Neural progenitor cell (in vitro differentiated cells): ENCODE results near the gene PLA2G4D.

ENCODE experiments used
- CTCF ChIP-seq: fragments of 200-600 bp; sonication (generic); IDR thresholded peaks from 2 replicates; pipeline ENCODE4 v1.5.1; 2017; ENCODE audit warnings: antibody characterized with exemption, mild to moderate bottlenecking
- EZH2 ChIP-seq: fragments of 200-600 bp; sonication (generic); IDR thresholded peaks from 2 replicates; pipeline ENCODE4 v1.6.1; 2017; ENCODE audit warnings: antibody characterized with exemption, mild to moderate bottlenecking, moderate library complexity
- EZH2phosphoT487 ChIP-seq: fragments of 200-600 bp; sonication (generic); IDR thresholded peaks from 2 replicates; pipeline ENCODE4 v1.6.1; 2017; ENCODE audit warnings: antibody characterized with exemption

GRCh38 chr15:42058791-42059190 lies 35.6 kb downstream of the PLA2G4D start:
- TF ChIP-seq EZH2 (no peak), CTCF (no peak), EZH2phosphoT487 (no peak)
